Measurements from ENCODE around the gene WDR90. TPM values are rescaled to one million over a fixed set of nuclear protein-coding genes. Genes with fewer than 3 reads are reported as not detected.

WDR90 gene
- total and polyA plus RNA-seq, 2 of the 13 experiments (the other 11 are each of a cell fraction or from before 2014, with no cell fraction given), result 14.9 to 28.9 TPM

GRCh38 chr16:667780-668518, 18.8 kb downstream of the WDR90 start, which contains the start of gene RHOT2 (continued):
- peak; percentile 81 for TF ChIP-seq ZNF331 (CRISPR knock-in tag; IDR thresholded peaks at IDR 0.05)
- no peak for TF ChIP-seq ZBTB46 (CRISPR knock-in tag; IDR thresholded peaks at IDR 0.05; ENCODE audit: borderline replicate concordance)
- no peak for TF ChIP-seq SNAPC4 (CRISPR knock-in tag; IDR thresholded peaks at IDR 0.05)
- 0 out of 2 replicates have a peak, but pooled peaks have one; percentile 9 for TF ChIP-seq TP53 (CRISPR knock-in tag; conservative IDR thresholded peaks at IDR 0.05)
- TF ChIP-seq RARG (CRISPR knock-in tag; IDR thresholded peaks at IDR 0.05; ENCODE audit: low read depth), result no peak
- TF ChIP-seq DR1 (CRISPR knock-in tag; IDR thresholded peaks at IDR 0.05), result peak; percentile 45; the same call in 1 of the 2 replicates
- no peak for TF ChIP-seq ZNF367 (CRISPR knock-in tag; IDR thresholded peaks at IDR 0.05; ENCODE audit: borderline replicate concordance)
- TF ChIP-seq SIX1 (CRISPR knock-in tag; IDR thresholded peaks at IDR 0.05; ENCODE audit: borderline replicate concordance), result 0 out of 2 replicates have a peak, but pooled peaks have one; percentile 30
- TF ChIP-seq ZBTB25 (CRISPR knock-in tag; IDR thresholded peaks at IDR 0.05), result peak; percentile 87; the same call in 1 of the 2 replicates
- 0 out of 2 replicates have a peak, but pooled peaks have one; percentile 33 for TF ChIP-seq ZNF383 (CRISPR knock-in tag; IDR thresholded peaks at IDR 0.05; ENCODE audit: borderline replicate concordance)
- no peak for TF ChIP-seq ZNF703 (CRISPR knock-in tag; IDR thresholded peaks at IDR 0.05; ENCODE audit: borderline replicate concordance)
- peak; percentile 82; the same call in 1 of the 2 replicates for TF ChIP-seq ZNF746 (CRISPR knock-in tag; IDR thresholded peaks at IDR 0.05)
- TF ChIP-seq FOXK2 (IDR thresholded peaks at IDR 0.05), result no peak
- TF ChIP-seq ZKSCAN8 (CRISPR knock-in tag; IDR thresholded peaks at IDR 0.05; ENCODE audit: borderline replicate concordance), result 0 out of 2 replicates have a peak, but pooled peaks have one; percentile 54
- TF ChIP-seq ELF3 (CRISPR knock-in tag; IDR thresholded peaks at IDR 0.05), result peak; percentile 79
- no peak for TF ChIP-seq SNRNP70 (IDR thresholded peaks at IDR 0.05; ENCODE audit: low read depth, low read length)
- no peak; the same call in 1 of the 2 replicates for TF ChIP-seq ZNF629 (CRISPR knock-in tag; conservative IDR thresholded peaks at IDR 0.05)
- no peak for TF ChIP-seq CBX2 (IDR thresholded peaks at IDR 0.05; ENCODE audit: low read depth, low read length)
- no peak for TF ChIP-seq CBX2 (CRISPR knock-in tag; IDR thresholded peaks at IDR 0.05; ENCODE audit: low read depth)
- peak; percentile 63 for TF ChIP-seq BORCS8-MEF2B (CRISPR knock-in tag; IDR thresholded peaks at IDR 0.05)
- peak; percentile 89 for TF ChIP-seq ZFX (CRISPR knock-in tag; IDR thresholded peaks at IDR 0.05; ENCODE audit: low read depth)
- TF ChIP-seq THAP7 (CRISPR knock-in tag; IDR thresholded peaks at IDR 0.05), result peak; percentile 75; the same call in 1 of the 2 replicates
